GM12891 (cell line): ENCODE measurements around the gene SORCS2.

Source experiments
- DNase-seq: peaks from one replicate; pipeline ENCODE4 v3.0.0; 2011; ENCODE audit warnings: low spot score; ENCODE audit not compliant: insufficient read length
- FAIRE-seq: peaks from 2 replicates; lab custom pipeline; 2011; peaks lifted over from hg19 to GRCh38; lab: Jason Lieb, UNC
- PAX5 ChIP-seq: IDR thresholded peaks from 2 replicates; pipeline ENCODE4 v1.6.1; 2011; ENCODE audit warnings: low read length, moderate library complexity, mild to moderate bottlenecking; ENCODE audit not compliant: insufficient read depth, severe bottlenecking
- POLR2A ChIP-seq: IDR thresholded peaks from 2 replicates; pipeline ENCODE4 v1.6.1; 2011; ENCODE audit warnings: low read depth, low read length, control low read depth
- POLR2AphosphoS5 ChIP-seq: IDR thresholded peaks from 2 replicates; pipeline ENCODE4 v1.6.1; 2011; ENCODE audit warnings: low read depth, low read length, control low read depth
- POU2F2 ChIP-seq: IDR thresholded peaks from 2 replicates; pipeline ENCODE4 v1.6.1; 2011; ENCODE audit warnings: low read depth, mild to moderate bottlenecking, control low read depth, low read length, moderate library complexity
- SPI1 ChIP-seq: IDR thresholded peaks from 2 replicates; pipeline ENCODE4 v1.6.1; 2011; ENCODE audit warnings: low read depth, low read length, control low read depth
- TAF1 ChIP-seq: IDR thresholded peaks from 2 replicates; pipeline ENCODE4 v1.6.1; 2011; ENCODE audit warnings: low read depth, low read length, control low read depth

Gene SORCS2

GRCh38 chr4:7431696-7432530, 239.6 kb downstream of the SORCS2 start:
- FAIRE-seq (no peak), DNase-seq (no peak)
- TF ChIP-seq POLR2AphosphoS5 (no peak), POU2F2 (no peak), TAF1 (no peak), POLR2A (no peak), SPI1 (no peak), PAX5 (no peak)

- TF ChIP-seq TAF1: no peak
- no peak for TF ChIP-seq SPI1
- no peak for TF ChIP-seq POLR2AphosphoS5
- no peak for TF ChIP-seq POLR2A
- TF ChIP-seq POU2F2: no peak
- TF ChIP-seq PAX5: no peak
- no peak for DNase-seq
- no peak for FAIRE-seq
These were observed 240.4 kb downstream of the SORCS2 start for GRCh38 chr4:7432531-7433375.

GRCh38 chr4:7433376-7434140, 241.2 kb downstream of the SORCS2 start:
- DNase-seq: no peak
- TF ChIP-seq TAF1 (no peak), PAX5 (no peak), POLR2A (no peak), SPI1 (no peak), POLR2AphosphoS5 (no peak), POU2F2 (no peak)
- no peak for FAIRE-seq

GRCh38 chr4:7434141-7434765, 241.9 kb downstream of the SORCS2 start:
- TF ChIP-seq SPI1 (no peak), TAF1 (no peak), POLR2A (no peak), PAX5 (no peak), POLR2AphosphoS5 (no peak), POU2F2 (no peak)
- no peak for FAIRE-seq
- no peak for DNase-seq

- DNase-seq (no peak), FAIRE-seq (no peak)
- TF ChIP-seq POLR2A (no peak), POLR2AphosphoS5 (no peak), TAF1 (no peak), PAX5 (no peak), SPI1 (no peak), POU2F2 (no peak)
These were observed 242.4 kb downstream of the SORCS2 start, which contains the start of gene PSAPL1 for GRCh38 chr4:7434766-7435150. TSS of gene PSAPL1 (minus strand) at chr4:7434930. CDS start at chr4:7434879, 51 bp downstream.

GRCh38 chr4:7435471-7436061, 243.2 kb downstream of the SORCS2 start:
- no peak for FAIRE-seq
- no peak for DNase-seq
- TF ChIP-seq PAX5 (no peak), SPI1 (no peak)

GRCh38 chr4:7436256-7436655, 243.9 kb downstream of the SORCS2 start:
- TF ChIP-seq SPI1: no peak
- TF ChIP-seq POU2F2: no peak
- no peak for TF ChIP-seq POLR2AphosphoS5
- TF ChIP-seq POLR2A: no peak
- TF ChIP-seq PAX5: no peak
- no peak for TF ChIP-seq TAF1
- DNase-seq (no peak), FAIRE-seq (no peak)

- DNase-seq (no peak), FAIRE-seq (no peak)
- TF ChIP-seq POLR2A (no peak), SPI1 (no peak), PAX5 (no peak), TAF1 (no peak), POLR2AphosphoS5 (no peak), POU2F2 (no peak)
These were observed 247.4 kb downstream of the SORCS2 start for GRCh38 chr4:7439699-7440098.

- no peak for TF ChIP-seq TAF1
- TF ChIP-seq PAX5: no peak
- TF ChIP-seq POU2F2: no peak
- no peak for TF ChIP-seq SPI1
- no peak for TF ChIP-seq POLR2A
- no peak for TF ChIP-seq POLR2AphosphoS5
- no peak for FAIRE-seq
- no peak for DNase-seq
These were observed 248.9 kb downstream of the SORCS2 start for GRCh38 chr4:7441201-7441600.
